ENCODE measurements around the gene E2F6.

DNA sequence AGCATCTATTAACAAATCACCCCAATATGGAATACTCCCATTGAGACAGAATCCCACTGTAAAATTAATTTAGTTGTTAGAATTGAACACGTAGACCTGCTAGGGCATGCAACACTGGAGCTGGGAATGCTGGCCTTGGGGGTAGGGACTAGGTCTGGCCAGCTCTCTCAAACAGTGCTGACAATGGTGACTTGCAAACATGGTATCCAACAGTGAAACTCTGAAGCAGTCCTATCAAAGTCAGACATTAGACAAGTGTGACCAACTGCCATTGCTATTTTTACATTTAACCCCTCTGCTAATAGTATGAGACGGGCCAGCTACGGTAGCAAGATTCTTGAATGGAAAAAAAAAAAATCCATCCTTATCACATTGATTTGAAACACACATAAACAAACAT is 7.2 kb downstream of the E2F6 start:
- TF ChIP-seq, protein P1, sequence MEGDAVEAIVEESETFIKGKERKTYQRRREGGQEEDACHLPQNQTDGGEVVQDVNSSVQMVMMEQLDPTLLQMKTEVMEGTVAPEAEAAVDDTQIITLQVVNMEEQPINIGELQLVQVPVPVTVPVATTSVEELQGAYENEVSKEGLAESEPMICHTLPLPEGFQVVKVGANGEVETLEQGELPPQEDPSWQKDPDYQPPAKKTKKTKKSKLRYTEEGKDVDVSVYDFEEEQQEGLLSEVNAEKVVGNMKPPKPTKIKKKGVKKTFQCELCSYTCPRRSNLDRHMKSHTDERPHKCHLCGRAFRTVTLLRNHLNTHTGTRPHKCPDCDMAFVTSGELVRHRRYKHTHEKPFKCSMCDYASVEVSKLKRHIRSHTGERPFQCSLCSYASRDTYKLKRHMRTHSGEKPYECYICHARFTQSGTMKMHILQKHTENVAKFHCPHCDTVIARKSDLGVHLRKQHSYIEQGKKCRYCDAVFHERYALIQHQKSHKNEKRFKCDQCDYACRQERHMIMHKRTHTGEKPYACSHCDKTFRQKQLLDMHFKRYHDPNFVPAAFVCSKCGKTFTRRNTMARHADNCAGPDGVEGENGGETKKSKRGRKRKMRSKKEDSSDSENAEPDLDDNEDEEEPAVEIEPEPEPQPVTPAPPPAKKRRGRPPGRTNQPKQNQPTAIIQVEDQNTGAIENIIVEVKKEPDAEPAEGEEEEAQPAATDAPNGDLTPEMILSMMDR (IDR thresholded peaks at IDR 0.05) = no peak
- TF ChIP-seq POLR2AphosphoS5 (IDR thresholded peaks at IDR 0.05) (no peak), POLR2A (IDR thresholded peaks at IDR 0.05) (no peak)
